Body of pancreas (tissue), 4 donors: Measurements from ENCODE around the gene DUSP11. TPM values are rescaled to one million over a fixed set of nuclear protein-coding genes. Genes with fewer than 3 reads are reported as not detected.

Experiments used
- ATAC-seq: fragments of 150-250 bp; one replicate; pipeline ENCODE4 v1.9.1; 2016
- DNase-seq, 4 donors: peaks; one replicate each; pipeline ENCODE4 v3.0.0-alpha.2; 2019
- H3K27ac ChIP-seq, 4 donors: fragments of 200-600 bp; sonication (generic); 1 replicate in 3 of 4; 2 replicates in 1 of 4; pipeline versions ENCODE4 v1.5.1 to v1.6.1; 2016 to 2019; ENCODE audit warnings: mild to moderate bottlenecking in 1 of 4, mixed read lengths in 1 of 4, moderate library complexity in 1 of 4
- H3K27me3 ChIP-seq, 2 donors: fragments of 200-600 bp; sonication (generic); one replicate each; pipeline ENCODE4 v1.6.0; 2016; ENCODE audit warnings: mild to moderate bottlenecking in 1 of 2
- H3K36me3 ChIP-seq, 2 donors: fragments of 200-600 bp; sonication (generic); replicated peaks in 1 of 2; 2 replicates each; pipeline ENCODE4 v1.5.1; 2016; ENCODE audit warnings: low read depth in 2 of 2; ENCODE audit not compliant: insufficient read depth in 1 of 2
- H3K4me1 ChIP-seq: fragments of 200-600 bp; sonication (generic); one replicate; pipeline ENCODE4 v1.6.0; 2016
- H3K4me3 ChIP-seq, 2 donors: fragments of 200-600 bp; sonication (generic); 1 replicate in 1 of 2; 2 replicates in 1 of 2; pipeline ENCODE4 v1.5.1; 2016 to 2019
- H3K9me3 ChIP-seq, 3 donors: fragments of 200-600 bp; sonication (generic); 1 replicate in 2 of 3; 2 replicates in 1 of 3; pipeline ENCODE4 v1.5.1; 2016
- POLR2A ChIP-seq, 3 donors: fragments of 450-650 bp; IDR thresholded peaks; one replicate each; pipeline ENCODE4 v1.6.1; 2016; ENCODE audit warnings: antibody characterized with exemption in 3 of 3, mild to moderate bottlenecking in 2 of 3
- WGBS, 2 donors: methylation state at CpG; one replicate each; pipeline ENCODE4 v1.1.5; 2017; 5-methylcytosine and 5-hydroxymethylcytosine counted together
- intact Hi-C: fragments of 100-400 bp; cut with DNase I; formaldehyde crosslinking; loops from one replicate; pipeline ENCODE4 v1.15.1; 2023
- total RNA-seq, 2 donors: library from RNA; depleted of rRNA; stranded (reverse); fragments of >200 nt; gene quantifications; one replicate each; pipeline ENCODE4 v1.1.0, GENCODE V29; 2016
- TF ChIP-seq, protein P1 (sequence below), 7 experiments: fragments of 450-650 bp in 4 of 7; fragments of 200-600 bp in 3 of 7; sonication (generic) in 3 of 7; IDR thresholded peaks; one replicate each; pipeline ENCODE4 v1.5.1; 2016 to 2019; ENCODE audit warnings: antibody characterized with exemption in 7 of 7

Gene DUSP11
- total RNA-seq, 2 donors from 2014 or later = 10.9 to 13.7 TPM

DNA sequence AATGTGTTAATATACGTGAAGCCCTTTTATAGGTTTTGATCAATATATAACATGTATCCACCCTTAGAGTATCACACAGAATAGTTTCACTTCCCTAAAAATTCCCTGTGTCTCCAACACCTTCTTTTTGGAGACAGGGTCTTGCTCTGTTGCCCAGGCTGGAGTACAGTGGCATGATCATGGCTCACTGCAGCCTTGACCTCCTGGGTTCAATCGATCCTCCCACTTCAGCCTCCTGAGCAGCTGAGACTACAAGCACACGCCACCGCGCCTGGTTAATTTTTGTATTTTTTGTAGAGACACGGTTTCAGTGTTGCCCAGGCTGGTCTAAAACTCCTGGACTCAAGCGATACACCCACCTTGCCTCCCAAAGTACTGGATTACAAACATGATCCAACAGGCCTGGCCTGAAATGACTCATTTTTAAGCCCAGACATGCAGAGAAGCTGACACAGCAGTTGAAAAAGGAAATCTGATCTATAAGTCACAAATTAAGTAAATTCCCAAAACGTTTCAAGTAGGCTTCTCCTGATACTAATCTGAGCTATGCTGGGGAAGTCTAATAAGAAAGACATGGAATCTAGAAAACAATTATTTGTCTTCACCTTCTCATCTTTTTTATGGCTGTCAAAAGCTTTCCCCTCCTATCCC is 2.9 kb downstream of the DUSP11 start:
- WGBS, 2 donors = 81% methylated on average over 8 of the region's 8 CpGs
- no peak for ATAC-seq
- H3K36me3 ChIP-seq = peaks cover 0 to 8% of the 10 kb centered on the region in 2 donors
- intact Hi-C loops = no loop called here
- H3K4me3 ChIP-seq = no peak overlapping the region
- TF ChIP-seq, protein P1, sequence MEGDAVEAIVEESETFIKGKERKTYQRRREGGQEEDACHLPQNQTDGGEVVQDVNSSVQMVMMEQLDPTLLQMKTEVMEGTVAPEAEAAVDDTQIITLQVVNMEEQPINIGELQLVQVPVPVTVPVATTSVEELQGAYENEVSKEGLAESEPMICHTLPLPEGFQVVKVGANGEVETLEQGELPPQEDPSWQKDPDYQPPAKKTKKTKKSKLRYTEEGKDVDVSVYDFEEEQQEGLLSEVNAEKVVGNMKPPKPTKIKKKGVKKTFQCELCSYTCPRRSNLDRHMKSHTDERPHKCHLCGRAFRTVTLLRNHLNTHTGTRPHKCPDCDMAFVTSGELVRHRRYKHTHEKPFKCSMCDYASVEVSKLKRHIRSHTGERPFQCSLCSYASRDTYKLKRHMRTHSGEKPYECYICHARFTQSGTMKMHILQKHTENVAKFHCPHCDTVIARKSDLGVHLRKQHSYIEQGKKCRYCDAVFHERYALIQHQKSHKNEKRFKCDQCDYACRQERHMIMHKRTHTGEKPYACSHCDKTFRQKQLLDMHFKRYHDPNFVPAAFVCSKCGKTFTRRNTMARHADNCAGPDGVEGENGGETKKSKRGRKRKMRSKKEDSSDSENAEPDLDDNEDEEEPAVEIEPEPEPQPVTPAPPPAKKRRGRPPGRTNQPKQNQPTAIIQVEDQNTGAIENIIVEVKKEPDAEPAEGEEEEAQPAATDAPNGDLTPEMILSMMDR (IDR thresholded peaks at IDR 0.05) = no peak
- no peak for TF ChIP-seq POLR2A (IDR thresholded peaks at IDR 0.05)
- no peak overlapping the region for H3K27ac ChIP-seq
- peaks cover 16% of the 10 kb centered on the region for H3K4me1 ChIP-seq
- DNase-seq = no peak
- no peaks in the 10 kb centered on the region for H3K9me3 ChIP-seq
- no peaks in the 10 kb centered on the region for H3K27me3 ChIP-seq

DNA sequence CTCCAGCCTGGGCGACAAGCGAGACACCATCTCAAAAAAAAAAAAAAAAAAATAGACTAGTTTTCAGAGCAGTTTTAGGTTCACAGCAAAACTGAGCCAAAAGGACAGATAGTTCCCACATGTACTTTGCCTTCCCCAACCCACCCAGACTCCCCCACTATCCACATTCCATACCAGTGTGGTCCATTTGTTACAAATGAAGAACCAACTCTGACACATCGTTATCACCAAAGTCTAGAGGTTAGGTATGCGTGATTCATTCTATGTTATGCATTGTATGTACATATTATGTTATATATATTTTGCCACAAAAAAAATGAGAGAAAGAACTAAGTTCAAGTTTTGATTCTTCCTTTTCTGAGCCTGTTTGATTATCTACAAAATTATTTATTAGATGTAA is 3.5 kb downstream of the DUSP11 start:
- no peak overlapping the region for H3K27ac ChIP-seq
- H3K4me1 ChIP-seq = peaks cover 16% of the 10 kb centered on the region
- intact Hi-C loops = no loop called here
- WGBS, 2 donors = 92 to 97% methylated on average over 4 of the region's 4 CpGs
- no peaks in the 10 kb centered on the region for H3K9me3 ChIP-seq
- H3K36me3 ChIP-seq = peaks cover 0 to 8% of the 10 kb centered on the region in 2 donors
- no peaks in the 10 kb centered on the region for H3K27me3 ChIP-seq
- TF ChIP-seq POLR2A (IDR thresholded peaks at IDR 0.05) = no peak
- TF ChIP-seq, protein P1 (IDR thresholded peaks at IDR 0.05) = no peak
- DNase-seq (no peak), ATAC-seq (no peak)
- H3K4me3 ChIP-seq = no peak overlapping the region

DNA sequence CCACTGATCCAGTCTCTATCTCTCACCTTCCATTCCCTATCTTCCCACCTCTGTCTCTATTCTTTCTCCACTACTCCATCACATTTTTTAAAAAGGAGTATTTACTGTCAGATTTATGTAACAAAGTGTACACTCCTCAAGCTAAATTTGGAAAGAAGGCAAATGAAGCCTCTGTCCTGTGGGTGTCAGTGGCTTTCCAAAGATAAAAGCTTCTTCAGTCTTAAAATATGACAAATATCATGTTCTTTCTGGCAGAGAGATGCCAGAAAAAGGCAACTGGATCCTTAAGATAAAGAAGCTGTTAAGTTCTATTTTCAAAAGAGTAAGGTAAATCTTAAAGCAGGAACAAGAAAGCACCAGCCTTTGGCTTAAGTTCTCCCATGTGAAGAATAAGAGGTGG is 7.1 kb downstream of the DUSP11 start:
- no peaks in the 10 kb centered on the region for H3K9me3 ChIP-seq
- peaks cover 0 to 15% of the 10 kb centered on the region in 2 donors for H3K36me3 ChIP-seq
- no peaks in the 10 kb centered on the region for H3K4me1 ChIP-seq
- H3K27me3 ChIP-seq = no peaks in the 10 kb centered on the region
- no peak overlapping the region for H3K4me3 ChIP-seq
- intact Hi-C loops = no loop called here
- no peak for DNase-seq
- H3K27ac ChIP-seq = no peak overlapping the region
- no peak for ATAC-seq
- TF ChIP-seq, protein P1 (IDR thresholded peaks at IDR 0.05) = no peak
- TF ChIP-seq POLR2A (IDR thresholded peaks at IDR 0.05) = no peak

DNA sequence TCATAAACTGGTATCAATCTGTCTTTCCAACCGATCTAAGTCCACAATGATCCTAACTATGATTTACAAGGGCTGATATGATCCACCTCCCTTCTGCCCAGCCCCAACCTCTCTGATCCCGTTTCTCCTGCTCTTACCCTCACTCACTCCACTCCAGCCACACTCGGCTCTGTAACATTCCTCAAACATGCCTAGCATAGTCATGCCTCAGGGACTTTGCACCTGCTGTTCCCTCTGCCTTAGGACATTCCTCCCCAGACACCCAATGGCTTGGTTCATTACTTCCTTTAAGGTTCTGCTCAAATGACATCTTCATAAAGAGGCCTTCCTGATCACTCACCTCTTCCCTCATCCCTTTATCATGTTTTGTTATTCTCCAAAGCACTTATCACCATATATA is 9.2 kb downstream of the DUSP11 start:
- H3K27me3 ChIP-seq = no peaks in the 10 kb centered on the region
- H3K4me3 ChIP-seq = no peak overlapping the region
- H3K36me3 ChIP-seq = peaks cover 0 to 20% of the 10 kb centered on the region in 2 donors
- TF ChIP-seq POLR2A (IDR thresholded peaks at IDR 0.05) = no peak
- TF ChIP-seq, protein P1 (IDR thresholded peaks at IDR 0.05) = no peak
- H3K27ac ChIP-seq = no peak overlapping the region
- WGBS, 2 donors = 92 to 95% methylated on average over 3 of the region's 3 CpGs
- intact Hi-C loops = no loop called here
- no peaks in the 10 kb centered on the region for H3K9me3 ChIP-seq
- no peaks in the 10 kb centered on the region for H3K4me1 ChIP-seq
- no peak for DNase-seq
- ATAC-seq = no peak

DNA sequence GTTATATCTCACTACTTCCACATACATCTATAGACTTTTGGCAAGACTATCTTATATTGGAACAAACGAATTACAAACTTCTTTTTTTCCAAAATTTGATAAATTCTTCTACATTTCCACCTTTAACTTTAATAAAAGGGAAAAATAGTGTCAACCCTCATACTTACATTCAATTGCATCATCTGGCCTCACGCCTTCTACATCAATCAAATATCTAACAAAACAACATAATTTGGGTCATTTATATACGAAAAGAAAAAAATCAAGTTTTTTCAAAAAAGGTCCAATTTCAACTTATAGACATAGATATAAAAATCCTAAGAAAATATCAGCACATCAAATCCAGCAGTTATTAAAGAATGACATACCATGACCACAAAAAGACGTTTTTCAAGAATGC is 12.9 kb downstream of the DUSP11 start:
- DNase-seq (no peak), ATAC-seq (no peak)
- 85 to 92% methylated on average over 4 of the region's 4 CpGs for WGBS, 2 donors
- H3K4me1 ChIP-seq = no peaks in the 10 kb centered on the region
- H3K9me3 ChIP-seq = no peaks in the 10 kb centered on the region
- H3K4me3 ChIP-seq = no peak overlapping the region
- TF ChIP-seq, protein P1 (IDR thresholded peaks at IDR 0.05) = no peak
- no peak for TF ChIP-seq POLR2A (IDR thresholded peaks at IDR 0.05)
- H3K36me3 ChIP-seq = peaks cover 0 to 33% of the 10 kb centered on the region in 2 donors
- H3K27ac ChIP-seq = no peak overlapping the region
- intact Hi-C loops = no loop called here
- no peaks in the 10 kb centered on the region for H3K27me3 ChIP-seq
